Renal pelvis (tissue), 4 donors: Measurements from ENCODE around the gene SLC26A9. TPM values are rescaled to one million over a fixed set of nuclear protein-coding genes. Genes with fewer than 3 reads are reported as not detected.
A peak's percentile ranks its signal among the peaks of the same experiment; 100 is the strongest.

ENCODE experiments used
- DNase-seq: peaks from one replicate; pipeline ENCODE4 v3.0.0-alpha.2; 2013
- polyA plus RNA-seq, 3 donors: library from polyadenylated mRNA; unstranded; fragments of 120-200 nt; gene quantifications; one replicate each; pipeline ENCODE4 v1.2.1, GENCODE V29; 2013; ENCODE audit not compliant: insufficient read length in 3 of 3

SLC26A9 gene
- polyA plus RNA-seq, 3 donors = 0.13 to 0.44 (median 0.40) TPM

DNA sequence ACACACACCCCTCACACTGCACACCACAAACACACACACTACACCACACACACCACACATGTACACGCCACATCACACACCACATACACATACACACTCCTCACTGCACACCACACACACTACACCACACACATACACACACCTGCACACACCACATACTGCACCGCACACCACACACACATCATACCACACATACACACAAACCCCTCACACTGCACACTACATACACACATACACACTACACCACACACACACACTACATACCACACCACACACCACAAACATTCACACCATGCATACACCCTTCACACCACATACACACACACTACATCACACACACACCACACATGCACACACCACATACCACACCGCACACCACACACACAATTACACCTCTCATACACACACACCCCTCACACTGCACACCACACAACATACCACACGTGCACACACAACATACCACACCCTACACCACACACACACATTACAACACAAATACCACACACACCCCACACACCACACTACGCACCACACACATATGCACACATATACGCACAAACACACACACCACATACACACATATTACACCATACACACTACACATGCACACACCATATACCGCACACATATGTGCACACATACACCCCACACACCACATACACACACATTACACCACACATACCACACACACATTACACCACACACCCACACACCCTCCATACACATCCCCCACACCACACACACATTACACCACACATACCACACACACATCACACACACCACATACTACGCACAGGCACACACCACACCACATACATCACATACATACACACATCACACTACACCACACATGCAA, 30.3 kb upstream of the SLC26A9 start:
- DNase-seq = no peak

- DNase-seq = no peak
These were observed 29.4 kb upstream of the SLC26A9 start for GRCh38 chr1:205972491-205973168.

DNA sequence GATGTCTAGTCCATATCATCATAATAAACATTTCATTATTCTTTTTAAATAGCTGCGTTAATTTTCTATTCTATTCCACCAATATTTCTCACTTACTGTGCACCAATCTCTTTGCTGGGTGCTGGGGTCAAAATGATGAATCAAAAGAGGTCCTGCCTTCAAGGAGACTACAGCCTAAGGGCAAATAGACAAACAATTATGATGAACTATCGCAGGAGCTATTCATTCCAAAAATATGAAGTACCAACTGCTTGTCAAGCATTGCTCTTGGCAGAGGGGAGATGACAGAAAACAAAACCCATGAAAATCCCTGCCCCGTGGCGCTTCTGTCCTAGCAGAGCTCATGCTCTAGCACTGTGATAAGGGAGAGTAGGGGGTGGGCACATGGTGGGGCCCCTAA, 28.8 kb upstream of the SLC26A9 start:
- no peak for DNase-seq

DNA sequence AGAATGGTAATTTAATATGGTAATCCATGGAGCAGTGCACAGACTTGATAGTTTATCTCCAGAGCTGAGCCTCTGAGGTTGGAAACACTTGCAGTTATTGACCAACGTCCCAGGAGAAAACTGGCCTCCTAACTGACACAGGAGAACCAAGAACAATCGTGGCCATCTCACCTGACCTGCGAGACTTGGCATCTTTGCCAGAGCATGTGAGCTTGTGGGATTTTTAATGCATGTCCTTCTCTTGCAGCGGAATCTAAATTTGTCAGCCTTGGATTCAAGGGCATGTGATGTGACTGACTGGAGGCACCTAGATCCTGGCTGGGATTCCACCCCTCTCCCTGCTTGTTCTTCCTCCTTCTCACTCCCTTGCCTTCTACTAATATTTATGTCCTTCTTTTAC, 27.8 kb upstream of the SLC26A9 start:
- no peak for DNase-seq

GRCh38 chr1:205970486-205970885, 27.2 kb upstream of the SLC26A9 start:
- no peak for DNase-seq

GRCh38 chr1:205969229-205969628, 26.0 kb upstream of the SLC26A9 start:
- DNase-seq = no peak

GRCh38 chr1:205967554-205968335, 24.5 kb upstream of the SLC26A9 start:
- DNase-seq = no peak

- DNase-seq = no peak
These were observed 22.0 kb upstream of the SLC26A9 start for GRCh38 chr1:205965036-205965884.

- DNase-seq = no peak
These were observed 20.3 kb upstream of the SLC26A9 start for GRCh38 chr1:205963352-205964155.

DNA sequence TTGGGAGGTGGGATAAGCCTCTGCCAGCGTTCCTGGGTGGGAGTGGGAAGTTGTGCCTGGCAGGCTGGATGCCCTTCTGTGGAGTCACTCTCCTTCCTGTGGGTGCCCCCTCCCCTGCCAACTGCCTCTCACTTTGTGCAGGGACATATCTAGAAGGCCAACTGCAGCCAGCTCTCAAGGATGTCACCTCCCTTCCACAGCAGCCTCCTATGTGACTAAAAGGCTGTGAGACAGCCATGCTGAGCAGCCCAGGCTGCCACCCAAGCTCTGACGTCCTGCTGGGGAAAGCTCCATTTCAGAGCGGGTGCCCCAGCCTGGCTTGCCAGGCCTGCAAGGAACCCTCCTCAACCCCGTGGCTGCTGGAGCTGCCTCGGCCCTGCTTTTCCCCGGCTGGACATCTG, 19.6 kb upstream of the SLC26A9 start:
- DNase-seq = no peak

GRCh38 chr1:205961991-205962820, 18.9 kb upstream of the SLC26A9 start:
- peak; percentile 49 for DNase-seq

DNA sequence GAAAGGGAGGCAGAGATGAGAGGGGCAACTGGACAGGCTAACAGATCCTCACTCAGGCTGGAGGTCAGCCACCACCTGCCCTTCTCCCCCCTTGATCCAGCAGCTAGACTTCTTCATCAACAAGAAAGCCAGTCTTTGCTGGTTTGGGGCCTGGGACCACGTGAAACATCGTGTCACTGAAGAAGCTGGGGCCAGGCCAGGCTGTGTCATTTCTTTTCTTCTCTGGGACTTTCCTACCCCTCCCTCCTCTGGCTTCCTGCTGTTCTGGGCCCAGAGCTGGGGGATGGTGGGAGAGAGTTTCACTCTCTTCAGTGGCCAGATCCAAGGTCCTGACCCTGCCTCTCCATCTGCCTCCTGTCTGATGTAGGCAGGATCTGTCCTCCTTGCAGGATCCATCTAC, 18.1 kb upstream of the SLC26A9 start:
- DNase-seq = no peak

GRCh38 chr1:205959789-205960188, 16.5 kb upstream of the SLC26A9 start:
- DNase-seq = no peak

- DNase-seq = no peak
These were observed 12.2 kb upstream of the SLC26A9 start for GRCh38 chr1:205955499-205955898.

- DNase-seq = no peak
These were observed 11.7 kb upstream of the SLC26A9 start for GRCh38 chr1:205954819-205955404.

DNA sequence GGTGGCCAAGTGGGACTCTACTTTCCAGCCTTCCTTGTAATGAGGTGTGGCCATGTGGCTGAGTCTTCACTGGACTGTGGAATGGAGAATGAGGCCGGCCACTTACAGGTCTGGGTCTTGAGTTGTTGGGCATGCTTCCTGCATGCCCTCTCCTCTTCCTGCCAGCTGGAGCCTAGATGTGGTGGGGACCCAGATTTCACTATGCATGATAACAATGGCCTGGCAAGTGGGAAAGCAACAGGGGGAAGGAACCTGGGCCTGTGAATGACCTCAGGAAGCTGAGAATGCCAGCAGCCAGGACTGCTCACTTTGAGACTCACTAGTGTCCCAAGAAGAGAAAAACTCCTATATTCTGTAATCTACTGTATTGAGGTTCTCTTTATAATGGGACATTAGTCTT, 8.5 kb upstream of the SLC26A9 start:
- DNase-seq = no peak

DNA sequence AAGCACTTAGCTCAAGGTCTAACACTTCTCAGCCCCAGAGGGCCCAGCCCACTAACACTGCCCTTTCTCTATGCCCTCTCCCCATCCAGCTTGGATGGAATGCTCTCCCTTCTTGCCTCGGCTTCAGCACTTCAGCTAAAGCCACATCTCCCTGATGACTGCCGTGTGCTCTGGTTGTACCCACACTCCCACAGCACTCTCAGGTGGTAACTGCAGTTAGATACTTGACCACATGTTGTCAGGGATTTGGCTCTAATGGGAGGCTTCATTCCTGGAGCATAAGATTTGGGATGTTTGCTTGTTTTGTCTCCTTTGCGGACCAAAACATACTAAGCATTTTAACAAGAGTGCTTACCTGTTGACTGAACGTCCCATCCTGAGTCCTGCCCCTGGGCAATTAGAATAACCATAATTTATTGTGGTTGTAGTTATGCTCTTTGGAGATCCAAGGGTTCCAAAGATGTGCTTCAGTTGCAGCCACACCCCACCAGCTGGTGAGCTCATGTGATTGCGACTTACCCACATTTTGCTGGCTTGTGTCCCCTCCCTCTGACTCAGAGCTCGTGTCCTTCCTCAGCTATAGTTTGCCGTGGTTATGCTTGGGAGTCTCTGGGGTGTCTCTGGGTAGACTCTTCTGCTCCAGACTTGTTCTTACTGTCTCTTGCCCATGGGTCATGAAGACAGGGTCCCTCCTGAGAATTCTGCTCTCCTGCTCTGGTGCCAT, 7.7 kb upstream of the SLC26A9 start:
- DNase-seq = no peak

DNA sequence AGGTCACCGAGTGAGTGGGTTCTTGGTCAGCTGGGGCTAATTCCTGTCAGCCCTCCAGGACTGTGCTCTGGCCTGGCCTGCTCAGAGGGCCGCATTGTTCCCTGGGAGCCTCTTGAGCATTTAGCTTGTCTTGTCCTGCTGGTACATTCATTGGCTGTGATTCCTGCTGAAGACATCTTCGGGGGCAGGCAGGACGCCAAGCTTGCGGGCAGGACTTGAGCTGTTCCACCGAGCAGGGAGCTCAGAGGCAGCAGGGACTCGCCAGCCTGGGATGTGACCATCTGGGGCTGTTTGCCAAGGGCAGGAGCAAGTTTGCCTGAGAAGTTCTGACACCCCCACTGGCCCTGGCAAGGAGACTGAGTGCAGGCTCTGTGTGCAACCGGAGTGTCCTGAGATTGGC, 7.0 kb upstream of the SLC26A9 start:
- no peak for DNase-seq

DNA sequence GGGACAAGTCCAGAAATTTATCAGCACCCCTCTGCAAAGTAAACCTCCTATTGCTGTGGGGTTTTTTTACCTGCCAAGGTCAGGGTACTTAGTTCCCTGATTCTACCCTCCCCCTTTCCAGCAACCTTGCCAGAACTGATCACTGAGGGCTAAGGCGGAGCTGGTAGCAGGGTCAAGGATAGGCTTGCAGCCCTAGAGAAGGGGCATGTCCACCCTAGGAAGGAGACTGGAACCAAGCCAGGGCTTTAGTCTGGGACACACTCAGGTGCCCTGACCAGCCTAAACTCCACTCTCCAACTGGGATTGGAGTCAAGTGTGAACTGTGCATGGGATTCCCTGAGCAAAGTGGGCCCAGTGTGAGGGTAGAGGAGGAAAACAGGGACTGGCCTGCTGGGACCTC, 6.5 kb upstream of the SLC26A9 start:
- no peak for DNase-seq
